CD14-positive monocyte (primary cell): ENCODE measurements around the gene LRRC7. TPM values are rescaled to one million over a fixed set of nuclear protein-coding genes. Genes with fewer than 3 reads are reported as not detected.

Experiments
- DNase-seq, 3 donors: peaks; one replicate each; pipeline ENCODE4 v3.0.0-alpha.2; 2011 to 2022
- H2AFZ ChIP-seq: 2 replicates; pipeline ENCODE4 v1.6.0; 2012; ENCODE audit warnings: mild to moderate bottlenecking, low read depth, low read length, inconsistent platforms; ENCODE audit not compliant: insufficient read depth, poor library complexity, severe bottlenecking
- H3K27ac ChIP-seq, 2 donors: 1 replicate in 1 of 2; 2 replicates in 1 of 2; pipeline ENCODE4 v1.5.1; 2012 to 2013; ENCODE audit warnings: low read length in 2 of 2, control low read depth in 1 of 2, inconsistent platforms in 1 of 2, low read depth in 1 of 2, mild to moderate bottlenecking in 1 of 2
- H3K27me3 ChIP-seq, 2 donors: one replicate each; pipeline versions ENCODE4 v1.6.0 to v1.6.1; 2011 to 2013; ENCODE audit warnings: low read length in 2 of 2; ENCODE audit not compliant: control insufficient read depth in 2 of 2, insufficient read depth in 2 of 2
- H3K36me3 ChIP-seq, 2 donors: replicated peaks in 1 of 2; 1 replicate in 1 of 2; 2 replicates in 1 of 2; pipeline versions ENCODE4 v1.5.1 to v1.6.1; 2012 to 2013; ENCODE audit warnings: low read length in 2 of 2, control low read depth in 1 of 2, inconsistent platforms in 1 of 2, mild to moderate bottlenecking in 1 of 2; ENCODE audit not compliant: insufficient read depth in 2 of 2, control insufficient read depth in 1 of 2
- H3K4me1 ChIP-seq, 2 donors: 1 replicate in 1 of 2; 2 replicates in 1 of 2; pipeline versions ENCODE4 v1.5.1 to v1.6.1; 2012 to 2013; ENCODE audit warnings: low read length in 2 of 2, control low read depth in 1 of 2, inconsistent platforms in 1 of 2, mild to moderate bottlenecking in 1 of 2, moderate library complexity in 1 of 2; ENCODE audit not compliant: insufficient read depth in 2 of 2, control insufficient read depth in 1 of 2
- H3K4me2 ChIP-seq: replicated peaks from 2 replicates; pipeline ENCODE3; 2012; ENCODE audit warnings: low read length, moderate library complexity, mild to moderate bottlenecking; ENCODE audit not compliant: poor library complexity, severe bottlenecking; ENCODE audit errors: extremely low read depth
- H3K4me3 ChIP-seq, 3 experiments: fragments of 200-600 bp in 1 of 3; sonication (generic) in 1 of 3; replicated peaks in 1 of 3; 1 replicate in 2 of 3; 2 replicates in 1 of 3; pipeline ENCODE4 v1.5.1; 2011 to 2013; ENCODE audit warnings: low read length in 3 of 3, mild to moderate bottlenecking in 3 of 3, control low read depth in 2 of 3, low read depth in 2 of 3, inconsistent platforms in 1 of 3, moderate library complexity in 1 of 3
- H3K79me2 ChIP-seq: 2 replicates; pipeline ENCODE4 v1.6.0; 2012; ENCODE audit warnings: mild to moderate bottlenecking, control low read depth, inconsistent platforms, low read length, moderate library complexity; ENCODE audit not compliant: insufficient read depth
- H3K9ac ChIP-seq: 2 replicates; pipeline ENCODE4 v1.6.0; 2017; ENCODE audit warnings: low read length, mild to moderate bottlenecking; ENCODE audit not compliant: insufficient read depth, poor library complexity, severe bottlenecking
- H3K9me3 ChIP-seq, 2 donors: replicated peaks in 1 of 2; 1 replicate in 1 of 2; 2 replicates in 1 of 2; pipeline versions ENCODE4 v1.5.1 to v1.6.1; 2012 to 2013; ENCODE audit warnings: low read length in 2 of 2, control low read depth in 1 of 2; ENCODE audit not compliant: control insufficient read depth in 1 of 2, insufficient read depth in 1 of 2
- H4K20me1 ChIP-seq: 2 replicates; pipeline ENCODE4 v1.6.0; 2012; ENCODE audit warnings: mild to moderate bottlenecking, low read length, control low read depth, moderate library complexity; ENCODE audit not compliant: insufficient read depth
- H3K27ac Mint-ChIP-seq, 7 donors: one replicate each; pipeline ENCODE4 v1.8.0; 2020; ENCODE audit warnings: mild to moderate bottlenecking in 7 of 7, mixed read lengths in 7 of 7, moderate library complexity in 6 of 7, inconsistent platforms in 2 of 7
- H3K27me3 Mint-ChIP-seq, 3 donors: one replicate each; pipeline ENCODE4 v1.8.0; 2021 to 2022; ENCODE audit warnings: low read depth in 3 of 3, mild to moderate bottlenecking in 3 of 3, mixed read lengths in 3 of 3, moderate library complexity in 3 of 3, inconsistent platforms in 1 of 3
- H3K36me3 Mint-ChIP-seq, 2 donors: one replicate each; pipeline ENCODE4 v1.8.0; 2020; ENCODE audit warnings: mixed read lengths in 2 of 2, inconsistent platforms in 1 of 2, mild to moderate bottlenecking in 1 of 2
- H3K4me1 Mint-ChIP-seq: one replicate; pipeline ENCODE4 v1.8.0; 2020; ENCODE audit warnings: mild to moderate bottlenecking, mixed read lengths
- H3K4me3 Mint-ChIP-seq, 2 donors: one replicate each; pipeline ENCODE4 v1.8.0; 2020; ENCODE audit warnings: mild to moderate bottlenecking in 2 of 2, mixed read lengths in 2 of 2, moderate library complexity in 1 of 2
- H3K9me3 Mint-ChIP-seq, 7 donors: one replicate each; pipeline ENCODE4 v1.8.0; 2020 to 2022; ENCODE audit warnings: mixed read lengths in 7 of 7, mild to moderate bottlenecking in 6 of 7, moderate library complexity in 6 of 7, inconsistent platforms in 2 of 7
- CTCF ChIP-seq: fragments of 200-600 bp; IDR thresholded peaks from one replicate; pipeline ENCODE4 v1.8.0; 2022; ENCODE audit warnings: antibody characterized with exemption, mild to moderate bottlenecking
- WGBS: methylation state at CpG from one replicate; pipeline ENCODE4 v1.1.5; 2013; ENCODE audit warnings: missing lambda C conversion rate; ENCODE audit not compliant: insufficient coverage; 5-methylcytosine and 5-hydroxymethylcytosine counted together
- intact Hi-C, 2 donors: fragments of 100-400 bp; cut with micrococcal nuclease; formaldehyde crosslinking; loops; one replicate each; pipeline versions ENCODE4 v1.15.0 to v1.15.1; 2023
- polyA plus RNA-seq, 3 donors: library from polyadenylated mRNA; depleted of rRNA in 1 of 3; unstranded in 2 of 3; stranded (reverse) in 1 of 3; fragments of 300-500 nt in 2 of 3; fragments of >200 nt in 1 of 3; fragmentation: Illumina TruSeq in 2 of 3; gene quantifications; 1 replicate in 2 of 3; 2 replicates in 1 of 3; pipeline ENCODE4 v1.2.3, GENCODE V29; 2012 to 2021

Gene LRRC7
- polyA plus RNA-seq, 3 donors = not detected

DNA sequence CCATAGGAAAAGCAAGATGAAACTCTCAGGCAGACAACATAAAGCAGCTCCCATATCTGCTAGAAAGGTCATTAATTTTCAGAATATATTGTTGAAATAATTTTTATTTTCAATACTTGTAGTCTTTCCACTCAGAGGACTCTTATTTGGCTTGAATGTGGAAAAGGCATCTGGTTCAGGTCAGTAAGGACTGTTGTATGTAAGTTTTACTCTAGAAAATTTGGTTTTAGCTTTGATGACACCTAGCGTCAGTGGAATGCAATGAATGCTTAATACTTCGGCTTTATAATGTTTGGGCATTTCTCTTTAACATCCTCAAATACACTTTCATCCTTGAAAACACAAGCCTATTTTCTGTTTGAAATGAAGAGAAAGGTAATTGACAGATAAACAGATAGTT lies 574.4 kb downstream of the LRRC7 start:
- no peak overlapping the region for H3K9ac ChIP-seq
- no CpG with 5 or more reads among the region's 2 CpGs for WGBS
- H3K9me3 Mint-ChIP-seq = no peaks in the 10 kb centered on the region
- peaks cover 5 to 7% of the 10 kb centered on the region in 2 donors for H3K36me3 Mint-ChIP-seq
- no peaks in the 10 kb centered on the region for H4K20me1 ChIP-seq
- H3K27me3 Mint-ChIP-seq = peaks cover 0 to 3% (median 0%) of the 10 kb centered on the region in 3 donors
- H3K4me1 Mint-ChIP-seq = no peaks in the 10 kb centered on the region
- no peaks in the 10 kb centered on the region for H3K79me2 ChIP-seq
- H3K9me3 ChIP-seq = no peaks in the 10 kb centered on the region
- H2AFZ ChIP-seq = no peak overlapping the region
- H3K4me2 ChIP-seq = no peak overlapping the region
- H3K4me1 ChIP-seq = no peaks in the 10 kb centered on the region
- DNase-seq = no peak
- H3K4me3 Mint-ChIP-seq = no peak overlapping the region
- no peak overlapping the region for H3K27ac ChIP-seq
- no peaks in the 10 kb centered on the region for H3K27me3 ChIP-seq
- intact Hi-C loops = no loop called here
- peaks cover 17 to 35% of the 10 kb centered on the region in 2 donors for H3K36me3 ChIP-seq
- H3K4me3 ChIP-seq = no peak overlapping the region
- TF ChIP-seq CTCF = no peak
- H3K27ac Mint-ChIP-seq = no peak overlapping the region

DNA sequence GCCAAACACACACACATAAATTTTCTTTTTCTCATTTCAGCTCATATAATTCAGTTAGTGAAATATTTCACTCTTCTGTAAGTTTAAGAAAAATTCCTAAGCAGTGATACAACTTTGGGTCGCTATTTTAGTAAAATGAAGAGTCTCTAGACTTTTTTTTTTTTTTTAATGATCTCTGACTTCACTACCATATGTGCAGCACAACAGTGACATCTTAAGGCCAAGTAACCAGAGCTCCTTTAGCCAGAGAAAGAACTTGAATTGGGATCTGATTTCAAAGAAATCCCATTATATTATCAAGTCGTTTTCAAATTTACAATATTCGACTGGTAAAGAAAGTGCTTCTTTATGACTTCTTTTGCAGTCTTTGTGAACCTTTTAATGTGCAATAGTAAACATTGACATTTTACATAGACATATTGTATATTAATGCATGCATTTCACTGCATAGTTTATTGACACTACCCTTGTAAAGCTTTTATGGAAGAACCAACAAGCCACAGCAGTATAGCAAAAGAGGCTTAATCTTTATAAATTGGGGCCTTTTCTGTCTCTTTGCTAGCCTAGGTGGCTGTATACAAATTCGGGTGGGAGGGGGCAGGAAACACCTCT lies 575.4 kb downstream of the LRRC7 start:
- no peak for TF ChIP-seq CTCF
- Mint-ChIP-seq H3K27ac (no peak overlapping the region), H3K4me1 (no peaks in the 10 kb centered on the region)

More for the DNA sequence above, 575.4 kb downstream of the LRRC7 start:
- no peaks in the 10 kb centered on the region for H4K20me1 ChIP-seq
- peaks cover 14 to 16% of the 10 kb centered on the region in 2 donors for H3K36me3 Mint-ChIP-seq
- no peak overlapping the region for H3K4me3 ChIP-seq
- WGBS = no CpG with 5 or more reads among the region's 4 CpGs
- no peak overlapping the region for H3K4me3 Mint-ChIP-seq
- H2AFZ ChIP-seq = no peak overlapping the region
- peaks cover 26 to 46% of the 10 kb centered on the region in 2 donors for H3K36me3 ChIP-seq
- no peaks in the 10 kb centered on the region for H3K27me3 ChIP-seq
- no peaks in the 10 kb centered on the region for H3K79me2 ChIP-seq
- H3K27me3 Mint-ChIP-seq = peaks cover 0 to 2% (median 0%) of the 10 kb centered on the region in 3 donors
- H3K9me3 Mint-ChIP-seq = no peaks in the 10 kb centered on the region
- DNase-seq = no peak
- intact Hi-C loops = no loop called here
- no peaks in the 10 kb centered on the region for H3K9me3 ChIP-seq
- no peaks in the 10 kb centered on the region for H3K4me1 ChIP-seq
- H3K27ac ChIP-seq = no peak overlapping the region
- H3K9ac ChIP-seq = no peak overlapping the region
- no peak overlapping the region for H3K4me2 ChIP-seq
